DMS53 treated with DMSO at 0.1 percent for 48 hours (cell line): ENCODE measurements around the gene SMARCA2.
A peak's percentile ranks its signal among the peaks of the same experiment; 100 is the strongest.

ENCODE experiments used
- DNase-seq: peaks from one replicate; lab custom pipeline; 2025; ENCODE audit not compliant: unreplicated experiment; lab: John Stamatoyannopoulos, UW

Gene SMARCA2

GRCh38 chr9:2015581-2016407 is 647 bp downstream of the SMARCA2 start:
- DNase-seq = no peak

DNA sequence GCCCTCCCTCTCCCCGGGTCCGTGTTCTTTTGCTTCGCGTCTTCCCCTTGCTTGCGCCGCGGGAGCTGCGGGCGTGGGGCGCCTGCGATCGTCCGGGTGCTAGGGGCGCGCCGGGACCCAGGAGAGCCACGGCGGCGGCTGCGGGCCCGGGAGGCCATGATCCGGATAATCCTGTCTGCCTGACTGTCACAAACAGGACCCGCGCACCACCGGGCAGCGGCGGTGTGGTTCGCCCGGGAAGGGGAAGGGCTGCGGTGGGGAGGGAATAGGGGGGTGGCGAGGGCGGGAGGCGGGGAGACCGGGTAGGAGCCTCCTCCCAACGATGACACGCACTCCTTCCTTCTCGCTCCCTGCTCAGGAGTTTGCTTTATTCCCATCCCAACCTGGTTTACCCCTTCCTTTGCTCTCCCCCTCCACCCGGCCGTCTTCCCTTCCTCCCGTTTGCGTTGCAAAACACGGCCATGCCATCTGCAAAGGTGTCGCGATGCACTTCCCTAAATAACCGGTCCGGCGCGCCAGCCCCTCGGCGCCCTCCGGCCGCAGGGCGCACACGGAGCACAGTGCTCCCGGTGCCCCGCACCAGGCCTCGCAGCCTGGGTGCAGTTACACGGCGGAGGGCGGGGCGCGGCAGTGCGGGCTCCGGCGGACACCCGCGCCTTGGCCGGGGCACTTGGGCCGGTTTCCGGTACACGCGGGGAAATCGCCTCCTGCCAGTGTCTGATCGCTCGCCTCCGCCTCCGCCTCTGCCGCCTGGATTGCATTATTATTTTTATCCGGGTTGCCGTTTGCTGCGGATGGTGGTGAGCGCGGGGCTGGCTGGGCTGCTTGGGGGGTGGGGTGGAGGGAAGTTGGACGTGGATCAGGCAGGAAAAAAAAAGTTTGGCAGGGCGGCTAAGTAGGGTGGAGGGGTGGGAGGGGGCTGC is 1.5 kb downstream of the SMARCA2 start:
- peak; percentile 2 for DNase-seq

DNA sequence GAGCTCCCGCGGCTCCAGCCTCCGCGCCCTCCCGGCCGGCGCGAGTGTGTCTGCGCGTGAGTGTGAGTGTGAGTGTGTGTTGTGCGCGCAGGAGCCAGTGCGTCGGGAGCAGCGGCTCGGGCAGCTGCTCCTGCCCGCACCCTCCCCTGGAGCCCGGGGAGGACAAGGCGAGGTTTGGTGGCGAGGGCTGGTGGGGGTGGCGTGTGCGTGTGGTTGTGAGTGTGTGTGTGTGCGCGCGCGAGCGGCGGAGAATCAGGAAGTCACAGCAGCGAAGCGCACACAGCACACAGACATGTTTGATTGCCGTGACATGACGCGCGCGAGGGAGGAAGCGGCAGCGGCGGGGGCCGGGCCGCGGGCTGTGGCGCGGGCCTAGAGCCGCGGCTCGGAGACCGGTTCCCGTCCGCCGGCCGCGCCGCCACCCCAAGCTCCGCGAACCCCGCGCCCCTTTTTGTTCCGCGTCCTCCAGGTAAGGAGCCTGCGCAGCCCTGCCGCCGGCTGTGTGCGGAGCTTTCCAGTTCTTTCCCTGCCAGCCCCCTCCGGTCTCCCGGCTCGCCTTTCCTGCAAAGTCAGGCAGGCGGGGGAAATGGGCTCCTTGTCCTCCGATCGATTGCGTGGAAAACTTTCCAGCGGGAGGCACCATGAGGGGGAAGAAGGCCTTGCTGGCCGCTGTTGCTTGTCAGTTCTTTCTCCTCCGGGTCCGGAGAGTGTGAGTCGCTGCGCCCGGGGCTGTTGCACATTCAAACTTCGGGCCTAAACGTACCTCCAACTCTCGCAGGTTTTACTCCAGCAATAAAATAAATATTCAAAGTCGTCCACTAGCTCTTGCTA is 2.4 kb downstream of the SMARCA2 start:
- DNase-seq = peak; percentile 6

GRCh38 chr9:2018162-2018643 is 3.1 kb downstream of the SMARCA2 start:
- DNase-seq = no peak

DNA sequence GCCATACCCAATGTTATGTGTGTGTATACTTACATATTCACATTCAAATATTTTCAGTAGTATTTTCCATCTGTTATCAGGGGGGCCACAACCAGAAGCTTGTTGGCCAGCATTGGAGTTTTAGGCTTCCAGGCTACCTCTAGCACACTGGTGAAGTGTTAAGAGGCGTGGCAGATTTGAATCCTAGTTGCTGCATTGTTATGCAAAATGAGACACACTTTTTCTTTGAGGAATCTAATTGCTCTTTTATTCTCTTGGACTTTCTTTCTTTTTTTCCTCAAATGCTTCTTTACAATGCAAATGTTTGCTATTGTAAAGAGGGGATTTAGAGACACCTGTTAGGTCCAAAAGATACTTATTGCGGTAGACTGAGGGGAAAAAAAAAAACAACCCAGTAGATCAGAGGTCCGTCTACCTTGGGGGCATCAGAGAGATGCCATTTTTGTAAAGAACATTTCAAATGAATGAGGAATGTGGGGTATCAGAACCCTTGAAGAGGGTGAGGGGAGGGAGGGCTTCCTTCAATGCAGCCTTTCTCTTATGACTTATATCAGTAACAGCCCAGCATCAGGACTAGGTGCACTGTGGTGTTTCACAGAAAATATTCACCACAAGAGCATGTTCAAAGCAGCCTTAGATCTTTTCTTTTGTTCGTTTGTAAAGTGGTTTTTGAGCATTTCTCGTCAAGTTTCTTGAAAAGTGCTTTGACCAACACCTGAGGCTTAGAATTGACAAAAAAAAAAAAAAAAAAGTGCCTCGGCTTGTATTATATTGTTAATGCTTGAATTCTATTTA is 3.8 kb downstream of the SMARCA2 start:
- no peak for DNase-seq

GRCh38 chr9:2019723-2020122 is 4.6 kb downstream of the SMARCA2 start:
- no peak for DNase-seq

DNA sequence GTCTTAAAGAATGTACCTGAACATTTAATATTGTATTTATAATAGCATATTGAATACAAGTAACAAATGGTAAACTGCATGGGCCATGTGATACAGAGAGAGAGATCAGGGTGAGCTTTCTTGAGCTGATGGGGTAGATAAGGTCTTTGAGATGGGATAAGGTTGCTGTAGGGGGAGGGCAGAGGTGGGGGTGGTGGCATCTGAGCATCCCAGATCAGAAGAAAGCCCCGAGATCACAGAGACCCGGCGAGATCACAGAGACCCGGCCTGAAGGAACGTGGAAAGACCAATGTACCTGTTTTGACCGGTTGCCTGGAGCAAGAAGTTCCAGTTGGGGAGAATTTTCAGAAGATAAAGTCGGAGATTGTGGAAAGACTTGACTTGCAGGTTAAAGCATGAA is 6.6 kb downstream of the SMARCA2 start:
- no peak for DNase-seq

DNA sequence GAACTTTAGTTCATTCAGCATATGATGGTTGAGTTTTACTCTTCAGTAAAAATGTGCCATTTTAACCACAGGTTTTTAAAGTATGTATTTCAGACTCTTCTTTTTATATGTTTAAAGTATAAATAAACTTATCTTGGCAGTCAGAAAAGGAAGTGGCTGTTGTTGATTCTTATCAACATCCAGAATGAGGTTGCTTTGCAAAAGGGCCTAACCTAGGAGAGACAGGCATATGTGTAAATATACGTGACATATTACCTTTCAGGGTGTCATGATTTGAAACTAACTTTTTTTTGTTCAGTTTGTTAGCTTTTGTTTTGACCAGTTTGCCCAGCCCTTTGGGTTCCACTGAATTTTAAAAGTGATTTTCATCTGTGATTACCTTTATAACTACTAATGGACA is 7.4 kb downstream of the SMARCA2 start:
- DNase-seq = no peak

DNA sequence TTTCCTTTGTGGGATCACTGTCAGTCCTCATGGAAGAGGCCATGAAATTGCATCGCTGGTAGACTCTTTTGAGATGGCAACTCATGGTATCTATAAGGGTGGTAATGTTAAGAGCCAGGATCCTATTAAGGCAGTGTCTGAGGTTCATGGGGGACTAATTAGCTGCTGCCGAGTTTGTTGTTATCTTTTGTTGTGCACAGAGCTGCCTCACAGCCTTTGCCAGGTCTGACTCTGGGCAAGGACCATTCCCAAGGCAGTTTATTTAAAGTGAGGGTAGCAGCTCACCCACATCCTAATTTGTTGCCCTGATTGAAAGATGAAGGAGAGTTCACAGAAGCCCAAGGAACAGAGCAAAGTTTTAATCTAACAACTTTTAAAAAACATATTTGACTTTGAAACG is 7.9 kb downstream of the SMARCA2 start:
- DNase-seq = no peak

DNA sequence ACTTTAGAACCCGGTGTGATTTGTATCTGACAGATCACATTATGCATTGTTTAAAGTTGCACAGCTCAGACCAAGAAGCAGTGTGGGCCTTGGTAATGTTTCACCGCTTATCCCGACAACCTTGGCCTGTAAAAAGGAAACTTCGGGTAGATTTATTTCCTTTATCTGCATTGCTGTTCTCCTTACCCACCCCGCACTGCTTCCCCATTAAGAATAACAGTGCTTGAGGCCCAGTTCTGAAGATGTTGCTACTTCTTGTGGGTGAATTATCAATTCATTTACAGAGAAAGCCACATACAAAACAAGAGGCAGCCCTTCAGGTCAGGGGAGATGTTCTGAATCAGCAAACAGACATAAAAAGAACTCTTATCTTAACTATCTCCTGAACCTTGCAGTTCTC is 8.4 kb downstream of the SMARCA2 start:
- no peak for DNase-seq

DNA sequence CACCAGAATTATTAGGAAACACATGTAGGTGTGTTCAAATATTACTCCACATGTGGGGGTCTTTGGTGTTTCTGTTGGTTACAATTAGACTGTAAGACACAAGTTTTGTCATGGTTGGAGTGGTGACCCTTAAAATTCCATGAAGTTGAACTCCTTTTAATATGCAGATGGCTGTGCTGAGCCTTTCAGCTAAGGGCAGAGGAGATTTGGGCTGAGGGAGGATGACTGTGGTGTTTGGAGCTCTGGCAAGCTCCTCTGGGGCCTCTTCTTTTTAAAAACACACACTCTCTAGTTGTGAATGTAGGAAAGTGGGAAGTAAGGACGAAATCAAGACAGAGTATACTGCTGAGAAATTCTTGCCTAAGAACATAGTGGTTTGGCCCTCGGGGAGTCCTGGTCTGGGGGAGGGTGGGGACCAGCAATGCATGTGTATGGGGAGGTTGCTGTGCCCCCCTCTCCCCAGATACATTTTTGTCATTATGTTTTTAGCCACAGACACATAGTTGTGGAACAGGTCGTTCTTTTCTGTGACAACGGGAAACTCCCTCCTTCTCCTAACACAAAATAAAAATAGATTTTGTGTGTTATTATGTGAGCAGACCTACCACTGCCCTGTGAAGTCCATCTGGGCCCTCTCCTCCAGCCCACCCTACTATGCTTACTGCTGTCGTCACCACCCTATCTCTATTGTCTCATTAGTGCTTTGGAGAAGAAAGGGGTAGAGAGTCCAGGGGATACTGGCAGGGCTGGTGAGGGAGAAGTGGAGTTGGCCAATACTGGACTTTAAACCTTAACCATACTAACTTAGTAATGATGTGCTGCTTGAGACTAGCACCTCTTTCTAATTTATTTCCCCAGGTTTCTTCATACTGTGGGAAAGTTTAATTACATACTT is 10.0 kb downstream of the SMARCA2 start:
- no peak for DNase-seq

DNA sequence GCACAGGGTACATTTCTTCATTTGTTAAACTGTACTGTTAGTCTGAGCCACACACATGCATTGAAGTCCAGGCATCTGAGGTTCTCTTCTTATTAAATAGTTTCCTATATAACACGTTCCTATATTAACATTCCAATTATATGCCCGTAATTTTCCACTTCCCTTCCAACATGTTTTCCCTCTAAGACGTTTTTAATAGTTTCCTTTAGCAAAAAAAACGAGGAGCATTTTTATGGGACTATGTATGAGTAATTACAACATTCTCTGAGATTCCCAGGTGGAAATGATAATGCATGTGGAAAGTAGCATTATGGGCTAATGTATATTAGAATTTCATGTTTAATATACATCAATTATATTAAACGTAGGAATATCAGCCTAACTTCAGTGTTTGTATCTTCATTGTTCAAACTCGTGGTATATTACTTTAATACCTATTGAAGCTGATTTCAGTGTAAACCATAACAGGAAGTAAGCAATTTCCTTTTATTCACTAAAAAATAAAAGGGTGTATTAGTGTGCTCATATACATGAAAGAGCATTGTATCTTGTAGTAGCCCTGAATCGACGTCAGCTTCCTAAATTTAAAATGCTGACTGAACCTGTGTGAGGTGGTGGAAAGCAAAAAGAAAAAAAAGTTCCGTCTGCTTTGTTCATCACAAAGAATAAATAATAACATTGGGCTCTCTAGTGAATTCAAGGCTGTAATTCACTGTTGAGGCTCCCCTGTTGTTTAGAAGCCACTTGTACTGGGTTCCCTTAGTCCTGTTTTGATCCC is 11.3 kb downstream of the SMARCA2 start:
- DNase-seq = no peak

DNA sequence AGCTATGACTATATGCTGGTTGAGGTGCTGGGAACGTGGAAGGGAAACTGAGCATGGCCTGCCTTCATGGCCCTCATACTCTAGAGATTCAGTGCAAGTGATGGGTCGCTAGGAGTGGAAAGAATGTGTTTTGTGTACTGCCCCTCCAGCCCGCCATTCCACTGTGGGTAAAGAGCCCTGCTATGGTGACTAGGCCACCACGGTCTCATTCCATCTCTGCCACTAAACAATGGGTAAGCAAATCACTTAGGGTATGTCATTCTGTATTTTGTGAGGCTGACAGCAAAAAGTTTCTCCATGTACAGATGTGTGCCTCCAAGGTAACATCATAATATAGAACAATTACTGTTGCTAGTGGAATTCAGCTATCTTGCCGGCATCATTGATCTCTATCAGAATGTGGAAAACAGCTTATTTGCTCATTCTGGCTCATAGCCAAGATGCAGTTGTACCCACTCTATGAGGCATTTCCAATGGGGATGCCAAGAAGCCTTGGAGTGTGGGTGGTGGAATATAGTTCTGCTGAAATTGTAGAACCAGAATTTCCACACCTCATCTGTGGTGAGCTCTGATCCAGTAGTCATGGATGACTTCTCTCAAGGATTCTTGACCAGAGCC is 12.5 kb downstream of the SMARCA2 start:
- no peak for DNase-seq

DNA sequence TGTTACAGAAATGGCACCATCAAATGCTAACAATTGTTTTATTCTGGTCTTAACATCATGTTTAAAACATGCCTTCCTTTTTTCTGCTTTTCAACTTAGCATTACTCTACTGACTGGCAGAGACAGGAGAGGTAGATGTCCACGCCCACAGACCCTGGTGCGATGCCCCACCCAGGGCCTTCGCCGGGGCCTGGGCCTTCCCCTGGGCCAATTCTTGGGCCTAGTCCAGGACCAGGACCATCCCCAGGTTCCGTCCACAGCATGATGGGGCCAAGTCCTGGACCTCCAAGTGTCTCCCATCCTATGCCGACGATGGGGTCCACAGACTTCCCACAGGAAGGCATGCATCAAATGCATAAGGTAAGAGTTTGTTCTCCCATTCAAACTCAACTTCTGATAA is 13.7 kb downstream of the SMARCA2 start:
- DNase-seq = no peak

DNA sequence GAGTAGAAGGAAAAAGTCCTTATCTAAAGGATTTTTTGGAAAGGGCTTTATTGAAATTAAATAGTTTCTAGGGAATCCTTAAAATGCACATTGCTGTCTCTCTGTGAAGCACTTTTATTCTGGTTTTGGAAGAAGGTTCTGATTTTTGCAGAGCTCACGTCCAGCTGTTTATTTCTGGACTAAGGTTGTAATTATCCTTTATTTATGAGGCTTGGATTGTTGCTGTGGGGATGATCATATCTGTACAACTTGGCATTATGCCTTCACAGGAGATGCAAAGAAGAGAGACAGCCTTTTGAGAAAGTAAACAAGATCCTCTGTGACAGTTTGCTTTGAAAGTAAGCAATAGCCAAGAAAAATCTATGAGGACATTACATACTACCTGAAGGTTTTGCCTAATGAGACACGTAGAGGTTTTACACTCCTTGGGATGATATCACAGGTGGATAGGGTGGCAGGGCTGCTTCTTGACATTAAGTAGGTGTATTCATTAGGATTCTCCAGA is 14.6 kb downstream of the SMARCA2 start:
- DNase-seq = no peak

DNA sequence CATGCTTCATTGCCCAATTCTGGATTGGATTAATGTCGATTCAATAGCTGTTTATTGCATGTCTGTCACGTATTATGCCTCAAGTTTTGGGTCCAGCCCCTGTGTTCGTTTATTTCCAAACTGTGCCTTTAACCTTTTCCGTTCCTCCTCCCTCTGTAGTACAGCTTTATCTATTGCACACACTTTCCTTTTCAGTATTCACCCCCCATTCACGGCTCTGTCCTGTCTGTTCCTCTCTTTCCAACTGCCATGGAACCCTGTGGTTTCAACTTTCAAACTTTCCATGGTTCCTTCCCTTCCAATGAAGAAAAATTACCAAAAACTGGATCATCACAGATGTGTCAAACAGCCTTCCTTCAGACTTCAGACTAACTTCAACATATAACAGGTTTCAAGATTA is 17.1 kb downstream of the SMARCA2 start:
- DNase-seq = no peak

DNA sequence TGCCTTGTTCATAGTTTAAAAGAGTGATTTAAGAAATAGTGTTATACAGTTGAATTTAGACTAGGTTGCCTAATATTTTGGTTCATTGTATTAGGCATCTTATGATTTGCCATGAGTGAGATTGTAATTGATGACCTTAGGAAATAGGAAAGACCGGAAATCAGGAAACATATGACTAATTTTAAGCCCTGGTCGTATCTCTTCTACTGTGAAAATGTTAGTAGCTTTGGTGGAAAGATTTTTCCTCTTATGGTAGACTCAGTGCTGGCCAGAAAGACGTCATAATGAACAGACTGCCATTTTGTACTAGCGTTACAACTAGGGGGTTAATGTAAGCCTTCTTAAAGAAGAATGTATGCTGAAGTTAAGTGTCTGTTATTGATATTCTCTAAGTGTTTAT is 21.7 kb downstream of the SMARCA2 start:
- no peak for DNase-seq
